ENCODE measurements around the gene SLC39A9.
"Not testable (repeated sequence)": the region's sequence is repeated elsewhere in the genome, so short reads cannot be mapped to it uniquely, and the experiment has no call there.

GRCh38 chr14:69391400-69391799 is 7.1 kb upstream of the SLC39A9 start:
- TF ChIP-seq CTCF (IDR thresholded peaks at IDR 0.05 in 4 of 5, conservative IDR thresholded peaks at IDR 0.05 in 1 of 5); POLR2A (IDR thresholded peaks at IDR 0.05): not testable (repeated sequence)

All from gastrocnemius medialis (tissue), 4 donors.